OCI-LY1 (cell line): ENCODE measurements around the gene IDI1.

ENCODE experiments used
- EZH2 ChIP-seq: fragments of 200-600 bp; sonication (generic), shearing (Covaris generic); IDR thresholded peaks from 2 replicates; pipeline ENCODE4 v1.8.0; 2017; ENCODE audit warnings: borderline replicate concordance, mixed run types, mild to moderate bottlenecking, antibody characterized with exemption, low read length, moderate library complexity, mixed read lengths
- TF ChIP-seq, protein P1 (sequence below): fragments of 200-600 bp; sonication (generic), shearing (Covaris generic); IDR thresholded peaks from 2 replicates; pipeline ENCODE4 v1.5.1; 2017; ENCODE audit warnings: mild to moderate bottlenecking, antibody characterized with exemption, low read length, moderate library complexity, mixed read lengths

DNA sequence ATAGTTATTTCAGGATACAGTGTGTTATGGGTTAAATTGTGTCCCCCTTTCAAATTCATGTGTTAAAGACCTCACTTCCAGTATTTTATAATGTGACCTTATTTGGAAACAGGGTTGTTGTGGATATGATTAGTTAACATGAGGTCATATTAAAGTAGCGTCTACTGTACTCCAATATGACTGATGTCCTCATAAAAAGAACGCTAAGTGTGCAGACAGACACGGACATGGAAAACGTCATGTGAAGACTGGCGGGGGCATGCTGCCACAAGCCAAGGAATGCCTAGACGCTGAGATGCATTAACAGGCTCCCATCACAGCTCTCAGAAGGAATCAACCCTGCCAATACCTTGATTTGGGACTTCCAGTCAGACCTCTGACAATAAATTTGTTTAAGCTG is 5.8 kb upstream of the IDI1 start:
- TF ChIP-seq, protein P1, sequence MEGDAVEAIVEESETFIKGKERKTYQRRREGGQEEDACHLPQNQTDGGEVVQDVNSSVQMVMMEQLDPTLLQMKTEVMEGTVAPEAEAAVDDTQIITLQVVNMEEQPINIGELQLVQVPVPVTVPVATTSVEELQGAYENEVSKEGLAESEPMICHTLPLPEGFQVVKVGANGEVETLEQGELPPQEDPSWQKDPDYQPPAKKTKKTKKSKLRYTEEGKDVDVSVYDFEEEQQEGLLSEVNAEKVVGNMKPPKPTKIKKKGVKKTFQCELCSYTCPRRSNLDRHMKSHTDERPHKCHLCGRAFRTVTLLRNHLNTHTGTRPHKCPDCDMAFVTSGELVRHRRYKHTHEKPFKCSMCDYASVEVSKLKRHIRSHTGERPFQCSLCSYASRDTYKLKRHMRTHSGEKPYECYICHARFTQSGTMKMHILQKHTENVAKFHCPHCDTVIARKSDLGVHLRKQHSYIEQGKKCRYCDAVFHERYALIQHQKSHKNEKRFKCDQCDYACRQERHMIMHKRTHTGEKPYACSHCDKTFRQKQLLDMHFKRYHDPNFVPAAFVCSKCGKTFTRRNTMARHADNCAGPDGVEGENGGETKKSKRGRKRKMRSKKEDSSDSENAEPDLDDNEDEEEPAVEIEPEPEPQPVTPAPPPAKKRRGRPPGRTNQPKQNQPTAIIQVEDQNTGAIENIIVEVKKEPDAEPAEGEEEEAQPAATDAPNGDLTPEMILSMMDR: no peak
- TF ChIP-seq EZH2: no peak
